HG02763 (cell line): ENCODE data around the gene SETD6.
"Not testable (repeated sequence)": the region's sequence is repeated elsewhere in the genome, so short reads cannot be mapped to it uniquely, and the experiment has no call there.

Experiments used
- ATAC-seq: cut with Tn5 transposase; IDR thresholded peaks from one replicate; pipeline ENCODE4 v1.9.1; 2021; ENCODE audit warnings: mild to moderate bottlenecking, moderate library complexity; ENCODE audit not compliant: unreplicated experiment

Gene SETD6

GRCh38 chr16:58515125-58515870 is at the start of gene SETD6:
TSS of gene SETD6 (plus strand) at chr16:58515517. CDS start at chr16:58515538, 21 bp downstream.
- ATAC-seq = peak; percentile 72

GRCh38 chr16:58465817-58466216 is 49.5 kb upstream of the SETD6 start:
- no peak for ATAC-seq

- ATAC-seq = no peak
Measured at GRCh38 chr16:58466396-58466795, 48.9 kb upstream of the SETD6 start.

GRCh38 chr16:58467905-58468304 is 47.4 kb upstream of the SETD6 start:
- ATAC-seq = no peak

GRCh38 chr16:58471209-58471975 is 43.9 kb upstream of the SETD6 start:
- no peak for ATAC-seq

GRCh38 chr16:58472266-58472665 is 43.1 kb upstream of the SETD6 start:
- ATAC-seq = no peak

GRCh38 chr16:58472827-58473226 is 42.5 kb upstream of the SETD6 start:
- no peak for ATAC-seq

GRCh38 chr16:58474296-58474695 is 41.0 kb upstream of the SETD6 start:
- no peak for ATAC-seq

- ATAC-seq = no peak
Measured at GRCh38 chr16:58475091-58475619, 40.2 kb upstream of the SETD6 start.

GRCh38 chr16:58476791-58477190 is 38.5 kb upstream of the SETD6 start:
- no peak for ATAC-seq

- no peak for ATAC-seq
Measured at GRCh38 chr16:58478427-58478826, 36.9 kb upstream of the SETD6 start.

- no peak for ATAC-seq
Measured at GRCh38 chr16:58481226-58481869, 34.0 kb upstream of the SETD6 start.

GRCh38 chr16:58481931-58482330 is 33.4 kb upstream of the SETD6 start:
- no peak for ATAC-seq

GRCh38 chr16:58485184-58485887 is 30.0 kb upstream of the SETD6 start:
- no peak for ATAC-seq

- ATAC-seq = peak; percentile 74
Measured at GRCh38 chr16:58487566-58488351, 27.6 kb upstream of the SETD6 start.

GRCh38 chr16:58488531-58488930 is 26.8 kb upstream of the SETD6 start:
- no peak for ATAC-seq

- no peak for ATAC-seq
Measured at GRCh38 chr16:58490065-58490464, 25.3 kb upstream of the SETD6 start.

- ATAC-seq = not testable (repeated sequence)
Measured at GRCh38 chr16:58490539-58490938, 24.8 kb upstream of the SETD6 start.

- ATAC-seq = no peak
Measured at GRCh38 chr16:58492066-58492465, 23.3 kb upstream of the SETD6 start.

- no peak for ATAC-seq
Measured at GRCh38 chr16:58492735-58493134, 22.6 kb upstream of the SETD6 start.
